DOHH2 (cell line): ENCODE results near the gene CNTNAP2.

Experiments used
- H3F3A ChIP-seq: fragments of 200-600 bp; sonication (generic), shearing (Covaris generic); 2 replicates; pipeline ENCODE4 v1.6.0; 2016; ENCODE audit warnings: antibody characterized with exemption, mild to moderate bottlenecking; ENCODE audit not compliant: control insufficient read depth, insufficient read depth
- H3K27ac ChIP-seq: fragments of 200-600 bp; sonication (generic); 2 replicates; pipeline ENCODE4 v1.5.1; 2014; ENCODE audit warnings: low read depth, mild to moderate bottlenecking, low read length, moderate library complexity
- H3K27me3 ChIP-seq: fragments of 200-600 bp; sonication (generic); 2 replicates; pipeline ENCODE4 v1.6.1; 2014; ENCODE audit warnings: mild to moderate bottlenecking, low read length, mixed read lengths; ENCODE audit not compliant: control insufficient read depth
- H3K36me3 ChIP-seq: fragments of 200-600 bp; sonication (generic); 2 replicates; pipeline ENCODE4 v1.6.1; 2014; ENCODE audit warnings: mild to moderate bottlenecking, low read length, moderate library complexity, mixed read lengths; ENCODE audit not compliant: control insufficient read depth
- H3K4me1 ChIP-seq: fragments of 200-600 bp; sonication (generic); 2 replicates; pipeline ENCODE4 v1.6.1; 2014; ENCODE audit warnings: mild to moderate bottlenecking, low read length, mixed read lengths; ENCODE audit not compliant: control insufficient read depth
- H3K4me2 ChIP-seq: fragments of 200-600 bp; sonication (generic); 2 replicates; pipeline ENCODE4 v1.6.0; 2014; ENCODE audit warnings: mild to moderate bottlenecking, low read length, moderate library complexity
- H3K4me3 ChIP-seq: fragments of 200-600 bp; sonication (generic); 2 replicates; pipeline ENCODE4 v1.5.1; 2014; ENCODE audit warnings: mild to moderate bottlenecking, low read length, mixed read lengths
- H3K79me2 ChIP-seq: fragments of 200-600 bp; sonication (generic); 2 replicates; pipeline ENCODE4 v1.6.1; 2014; ENCODE audit warnings: mild to moderate bottlenecking, low read length, mixed read lengths; ENCODE audit not compliant: control insufficient read depth
- H3K9me2 ChIP-seq: fragments of 200-600 bp; sonication (generic); replicated peaks from 2 replicates; pipeline ENCODE4 v1.6.1; 2014; ENCODE audit warnings: mild to moderate bottlenecking, low read length, mixed read lengths; ENCODE audit not compliant: control insufficient read depth
- H3K9me3 ChIP-seq: fragments of 200-600 bp; sonication (generic); 2 replicates; pipeline ENCODE4 v1.6.1; 2014; ENCODE audit warnings: antibody characterized with exemption, low read length, mixed read lengths; ENCODE audit not compliant: control insufficient read depth, insufficient read depth
- H4K20me1 ChIP-seq: fragments of 200-600 bp; sonication (generic); 2 replicates; pipeline ENCODE4 v1.6.0; 2014; ENCODE audit warnings: low read depth, mild to moderate bottlenecking, antibody characterized with exemption, low read length, moderate library complexity; ENCODE audit not compliant: control insufficient read depth, insufficient read depth
- CTCF ChIP-seq: fragments of 200-600 bp; sonication (generic); IDR thresholded peaks from one replicate; pipeline ENCODE4 v1.5.1; 2014; ENCODE audit warnings: antibody characterized with exemption, mild to moderate bottlenecking, low read depth, low read length; ENCODE audit not compliant: poor library complexity, severe bottlenecking
- EZH2phosphoT487 ChIP-seq: fragments of 200-600 bp; sonication (generic); IDR thresholded peaks from 2 replicates; pipeline ENCODE4 v1.6.1; 2017; ENCODE audit warnings: borderline replicate concordance, mild to moderate bottlenecking, antibody characterized with exemption, low read length, moderate library complexity, mixed read lengths

The CNTNAP2 gene

GRCh38 chr7:147944321-147944720 is 1827.7 kb downstream of the CNTNAP2 start:
- no peaks in the 10 kb centered on the region for H3K36me3 ChIP-seq
- H3K4me3 ChIP-seq: no peak overlapping the region
- H4K20me1 ChIP-seq: no peaks in the 10 kb centered on the region
- no peak for TF ChIP-seq CTCF
- TF ChIP-seq EZH2phosphoT487: no peak
- H3K4me2 ChIP-seq: no peak overlapping the region
- no peaks in the 10 kb centered on the region for H3K79me2 ChIP-seq
- H3K27me3 ChIP-seq: no peaks in the 10 kb centered on the region
- no peaks in the 10 kb centered on the region for H3K9me2 ChIP-seq
- no peaks in the 10 kb centered on the region for H3K9me3 ChIP-seq
- H3K27ac ChIP-seq: no peak overlapping the region
- no peaks in the 10 kb centered on the region for H3K4me1 ChIP-seq
- no peaks in the 10 kb centered on the region for H3F3A ChIP-seq

GRCh38 chr7:147952918-147953317 is 1836.3 kb downstream of the CNTNAP2 start:
- no peaks in the 10 kb centered on the region for H3F3A ChIP-seq
- no peaks in the 10 kb centered on the region for H3K9me3 ChIP-seq
- no peaks in the 10 kb centered on the region for H3K4me1 ChIP-seq
- no peak overlapping the region for H3K4me3 ChIP-seq
- no peaks in the 10 kb centered on the region for H3K36me3 ChIP-seq
- H3K27me3 ChIP-seq: no peaks in the 10 kb centered on the region
- H3K4me2 ChIP-seq: no peak overlapping the region
- no peaks in the 10 kb centered on the region for H3K79me2 ChIP-seq
- TF ChIP-seq CTCF: no peak
- no peak for TF ChIP-seq EZH2phosphoT487
- no peaks in the 10 kb centered on the region for H4K20me1 ChIP-seq
- no peaks in the 10 kb centered on the region for H3K9me2 ChIP-seq
- no peak overlapping the region for H3K27ac ChIP-seq

- Histone ChIP-seq H3K27ac (no peak overlapping the region), H3K4me1 (no peaks in the 10 kb centered on the region), H3K27me3 (no peaks in the 10 kb centered on the region), H3F3A (no peaks in the 10 kb centered on the region), H3K9me2 (no peaks in the 10 kb centered on the region; the same call in 1 of the 2 replicates), H4K20me1 (no peaks in the 10 kb centered on the region), H3K79me2 (no peaks in the 10 kb centered on the region), H3K4me3 (no peak overlapping the region), H3K36me3 (no peaks in the 10 kb centered on the region), H3K4me2 (no peak overlapping the region), H3K9me3 (no peaks in the 10 kb centered on the region)
- TF ChIP-seq CTCF: no peak
- TF ChIP-seq EZH2phosphoT487: no peak
Measured at GRCh38 chr7:147968046-147968610, 1851.5 kb downstream of the CNTNAP2 start.
